Stimulated activated CD8-positive, alpha-beta memory T cell treated with anti-CD3 and anti-CD28 coated beads, Interleukin-12 subunit alpha, Interleukin-12 subunit beta, amount 100 ng/mL, for 4 hours (primary cell): ENCODE measurements around the gene GOSR1.
"Not testable (repeated sequence)": the region's sequence is repeated elsewhere in the genome, so short reads cannot be mapped to it uniquely, and the experiment has no call there.

Experiments used
- DNase-seq: peaks from one replicate; pipeline ENCODE4 v3.0.0-alpha.2; 2020; ENCODE audit warnings: low read depth

The GOSR1 gene

DNA sequence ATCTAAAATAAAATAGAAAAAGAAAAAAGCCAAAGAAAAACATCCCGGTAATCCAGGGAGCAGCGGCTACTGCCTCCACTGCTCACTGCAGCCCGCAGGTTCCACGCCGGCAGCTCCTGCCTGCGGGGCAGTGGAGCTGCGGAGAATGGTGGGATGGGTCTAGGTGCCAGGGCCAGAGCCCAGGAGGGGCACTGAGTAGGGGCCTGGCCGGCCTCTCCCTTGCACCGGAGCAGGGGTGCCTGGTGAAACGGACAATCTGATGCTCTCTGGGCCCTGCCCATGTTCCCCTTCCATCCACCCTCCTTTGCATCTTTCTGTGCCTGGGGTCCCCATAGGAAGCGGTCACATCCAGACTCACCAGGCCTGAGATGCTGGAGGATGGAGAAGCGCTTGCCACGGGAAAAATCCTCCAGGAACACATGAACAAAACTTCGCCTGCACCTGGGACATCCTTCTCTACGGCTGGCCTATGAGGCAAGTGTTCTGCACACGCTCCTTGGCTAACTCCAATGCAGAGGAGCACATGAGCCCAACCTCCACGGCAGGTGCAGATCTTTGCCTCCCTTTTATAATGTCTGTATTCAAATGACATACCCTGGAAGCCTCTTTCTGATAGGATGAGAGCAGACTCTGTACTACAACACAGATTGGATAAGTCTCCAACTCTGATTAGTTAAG, 98.6 kb downstream of the GOSR1 start:
- DNase-seq: not testable (repeated sequence)

DNA sequence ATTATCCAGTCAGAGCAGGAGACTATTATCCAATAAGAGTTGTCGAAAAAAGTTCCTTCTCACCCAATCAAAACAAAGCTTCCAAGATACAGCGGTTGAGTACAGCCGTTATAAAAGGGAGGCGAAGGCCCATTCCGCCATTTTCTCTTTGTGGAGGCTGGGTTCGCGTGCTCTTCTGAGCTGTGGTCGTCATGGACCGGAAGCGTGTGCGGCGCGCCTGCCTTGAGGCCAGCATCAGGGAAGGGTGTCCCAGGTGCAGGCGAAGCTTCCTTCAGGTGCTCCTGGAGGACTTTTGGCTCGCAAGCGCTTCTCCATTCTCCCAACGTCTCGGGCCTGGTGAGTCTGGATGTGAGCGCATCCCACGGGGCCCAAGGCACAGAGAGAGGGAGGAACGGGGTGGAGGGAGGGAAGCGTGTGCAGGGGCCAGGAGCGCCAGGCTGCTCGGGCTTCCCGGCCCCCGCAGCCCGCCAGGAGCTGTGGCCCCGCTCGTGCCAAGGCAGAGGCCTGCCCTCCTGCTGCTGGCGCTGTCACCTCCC, 99.2 kb downstream of the GOSR1 start:
- no peak for DNase-seq
